ENCODE data around the gene KCNMA1. TPM values are rescaled to one million over a fixed set of nuclear protein-coding genes. Genes with fewer than 3 reads are reported as not detected.

The KCNMA1 gene
- total RNA-seq, 4 donors from 2014 or later: 66.8 to 96.5 (median 78.9) TPM

DNA sequence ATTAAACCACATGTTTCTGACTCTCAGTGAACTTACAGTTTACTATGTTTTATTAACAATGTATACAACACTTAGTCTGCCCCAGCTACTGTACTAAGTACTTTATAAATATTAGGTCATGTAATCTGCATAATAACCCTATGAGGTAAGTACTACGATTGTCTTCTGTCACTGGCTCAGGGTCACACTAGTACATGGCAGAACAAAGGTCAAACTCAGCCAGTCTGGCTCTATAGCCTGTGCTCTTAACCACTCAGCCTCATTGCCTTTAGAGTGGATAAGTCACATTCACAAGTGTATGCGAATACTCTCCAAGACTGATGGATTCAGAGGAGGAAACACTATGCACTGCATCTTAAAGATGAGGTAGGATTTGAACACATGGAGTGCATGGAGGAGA is 252.3 kb downstream of the KCNMA1 start:
- intact Hi-C loops (cut with DNase I; ENCODE audit: low total_unique reads): no loop called here
- ATAC-seq: no peak
- in situ Hi-C loops (cut with MboI; ENCODE audit: low sequenced_read_pairs in 4 of 4): loop anchor here in 3 of 4 donors (10.0 to 25.0 kb wide), 2 partner anchors 223 to 259 kb away; no protein-coding TSS in a partner anchor
- Histone ChIP-seq H3K27me3 (no peaks in the 10 kb centered on the region), H3K9me3 (no peaks in the 10 kb centered on the region), H3K4me3 (no peak overlapping the region), H3K27ac (no peak overlapping the region), H3K4me1 (peaks cover 12 to 15% of the 10 kb centered on the region in 2 donors), H3K36me3 (no peaks in the 10 kb centered on the region)
- TF ChIP-seq, protein P1, sequence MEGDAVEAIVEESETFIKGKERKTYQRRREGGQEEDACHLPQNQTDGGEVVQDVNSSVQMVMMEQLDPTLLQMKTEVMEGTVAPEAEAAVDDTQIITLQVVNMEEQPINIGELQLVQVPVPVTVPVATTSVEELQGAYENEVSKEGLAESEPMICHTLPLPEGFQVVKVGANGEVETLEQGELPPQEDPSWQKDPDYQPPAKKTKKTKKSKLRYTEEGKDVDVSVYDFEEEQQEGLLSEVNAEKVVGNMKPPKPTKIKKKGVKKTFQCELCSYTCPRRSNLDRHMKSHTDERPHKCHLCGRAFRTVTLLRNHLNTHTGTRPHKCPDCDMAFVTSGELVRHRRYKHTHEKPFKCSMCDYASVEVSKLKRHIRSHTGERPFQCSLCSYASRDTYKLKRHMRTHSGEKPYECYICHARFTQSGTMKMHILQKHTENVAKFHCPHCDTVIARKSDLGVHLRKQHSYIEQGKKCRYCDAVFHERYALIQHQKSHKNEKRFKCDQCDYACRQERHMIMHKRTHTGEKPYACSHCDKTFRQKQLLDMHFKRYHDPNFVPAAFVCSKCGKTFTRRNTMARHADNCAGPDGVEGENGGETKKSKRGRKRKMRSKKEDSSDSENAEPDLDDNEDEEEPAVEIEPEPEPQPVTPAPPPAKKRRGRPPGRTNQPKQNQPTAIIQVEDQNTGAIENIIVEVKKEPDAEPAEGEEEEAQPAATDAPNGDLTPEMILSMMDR (IDR thresholded peaks at IDR 0.05 in 4 of 5, conservative IDR thresholded peaks at IDR 0.05 in 1 of 5): no peak
- no peak for DNase-seq

DNA sequence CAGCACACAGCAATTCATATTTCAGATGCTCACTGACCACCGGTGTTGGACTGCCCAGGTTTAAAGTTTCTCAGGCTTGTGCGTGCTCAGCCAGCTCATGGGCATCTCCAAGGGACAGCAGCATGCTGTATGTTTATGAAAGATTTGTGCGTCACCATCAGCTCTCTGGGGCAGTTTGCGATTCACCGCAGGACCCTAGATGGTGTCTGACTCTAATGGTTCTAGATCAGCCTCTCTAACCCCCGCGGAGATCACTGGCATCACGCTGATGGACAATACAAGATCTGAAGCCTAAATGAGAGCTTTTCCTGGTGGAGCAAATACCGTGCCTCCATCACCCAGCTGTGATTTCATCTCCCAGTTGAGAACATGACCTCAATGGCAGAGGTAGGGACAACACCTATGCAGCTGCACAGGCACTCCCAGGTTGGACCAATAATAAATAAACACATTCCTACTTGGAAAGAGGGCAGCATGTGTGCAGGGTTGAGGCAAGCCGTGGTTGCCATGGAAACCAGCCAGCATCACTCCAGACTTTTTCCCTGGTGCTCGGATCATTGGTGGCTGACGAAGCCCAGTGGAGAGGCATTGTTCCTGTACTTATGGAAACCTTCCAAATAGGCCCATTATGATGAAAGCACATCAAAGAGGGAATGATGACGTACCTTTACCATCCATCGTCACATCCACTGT is 253.6 kb downstream of the KCNMA1 start:
- DNase-seq (no peak), ATAC-seq (peak in 1 of 2 donors; percentile 18)
- in situ Hi-C loops (cut with MboI; ENCODE audit: low sequenced_read_pairs in 4 of 4) (loop anchor here in 3 of 4 donors (10.0 to 25.0 kb wide), 2 partner anchors 222 to 261 kb away; no protein-coding TSS in a partner anchor), intact Hi-C loops (cut with DNase I; ENCODE audit: low total_unique reads) (no loop called here)
- no peaks in the 10 kb centered on the region for H3K9me3 ChIP-seq
- H3K4me1 ChIP-seq: peaks cover 5 to 9% of the 10 kb centered on the region in 2 donors
- no peak overlapping the region for H3K27ac ChIP-seq
- H3K27me3 ChIP-seq: no peaks in the 10 kb centered on the region
- no peaks in the 10 kb centered on the region for H3K36me3 ChIP-seq
- H3K4me3 ChIP-seq: no peak overlapping the region
- no peak for TF ChIP-seq POLR2A (IDR thresholded peaks at IDR 0.05)
- TF ChIP-seq, protein P1 (IDR thresholded peaks at IDR 0.05 in 4 of 5, conservative IDR thresholded peaks at IDR 0.05 in 1 of 5): no peak

DNA sequence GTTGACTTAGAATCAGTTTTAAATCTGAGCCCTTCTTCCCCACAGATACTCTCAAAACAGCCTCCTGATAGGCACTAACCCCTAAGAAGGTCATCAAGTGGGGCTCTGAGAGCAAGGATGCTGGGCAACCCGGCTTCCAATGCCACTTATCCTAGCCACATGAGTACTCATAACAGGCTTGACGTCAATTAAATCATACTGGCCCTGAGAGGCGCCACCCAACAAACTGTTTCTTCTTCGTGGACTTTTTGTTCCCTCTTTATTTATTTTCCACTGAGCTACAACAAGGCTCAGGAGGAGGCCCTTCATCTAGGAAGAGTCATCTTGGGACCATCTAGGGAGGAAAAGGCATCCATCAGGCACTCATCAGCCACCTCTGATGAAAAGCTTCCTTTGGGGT is 255.9 kb downstream of the KCNMA1 start:
- Histone ChIP-seq H3K4me3 (no peak overlapping the region), H3K27me3 (no peaks in the 10 kb centered on the region), H3K9me3 (no peaks in the 10 kb centered on the region), H3K4me1 (peaks cover 5 to 6% of the 10 kb centered on the region in 2 donors), H3K27ac (no peak overlapping the region), H3K36me3 (no peaks in the 10 kb centered on the region)
- ATAC-seq (no peak), DNase-seq (no peak)
- in situ Hi-C loops (cut with MboI; ENCODE audit: low sequenced_read_pairs in 4 of 4) (loop anchor here in 3 of 4 donors (10.0 to 25.0 kb wide), 2 partner anchors 219 to 263 kb away; no protein-coding TSS in a partner anchor), intact Hi-C loops (cut with DNase I; ENCODE audit: low total_unique reads) (no loop called here)
- TF ChIP-seq, protein P1 (IDR thresholded peaks at IDR 0.05 in 4 of 5, conservative IDR thresholded peaks at IDR 0.05 in 1 of 5): no peak
- no peak for TF ChIP-seq POLR2A (IDR thresholded peaks at IDR 0.05)

DNA sequence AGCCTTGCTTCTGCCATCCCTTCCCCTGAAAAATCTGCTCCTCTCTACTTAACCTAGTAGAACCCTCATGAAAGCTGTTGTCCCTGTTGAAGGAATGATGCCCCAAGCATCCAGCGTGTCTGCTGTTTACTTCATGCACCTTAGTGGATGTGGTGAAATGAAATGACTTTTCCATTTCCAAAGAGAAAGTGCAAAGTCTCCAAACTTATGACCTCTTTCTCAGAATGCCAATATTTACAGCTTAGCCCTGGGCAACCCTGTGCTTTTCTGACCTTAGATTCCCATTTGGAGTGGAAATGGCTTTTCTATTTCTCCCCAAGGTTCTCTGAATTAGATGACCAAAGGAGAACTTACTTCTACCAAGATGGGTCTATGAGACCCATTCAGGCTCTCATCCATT is 256.9 kb downstream of the KCNMA1 start:
- in situ Hi-C loops (cut with MboI; ENCODE audit: low sequenced_read_pairs in 4 of 4) (loop anchor here in 3 of 4 donors (10.0 to 25.0 kb wide), 2 partner anchors 218 to 264 kb away; no protein-coding TSS in a partner anchor), intact Hi-C loops (cut with DNase I; ENCODE audit: low total_unique reads) (no loop called here)
- Histone ChIP-seq H3K9me3 (no peaks in the 10 kb centered on the region), H3K36me3 (no peaks in the 10 kb centered on the region), H3K4me1 (peaks cover 5 to 7% of the 10 kb centered on the region in 2 donors), H3K4me3 (no peak overlapping the region), H3K27ac (no peak overlapping the region), H3K27me3 (no peaks in the 10 kb centered on the region)
- no peak for DNase-seq
- ATAC-seq: no peak
- no peak for TF ChIP-seq POLR2A (IDR thresholded peaks at IDR 0.05)
- TF ChIP-seq, protein P1 (IDR thresholded peaks at IDR 0.05 in 4 of 5, conservative IDR thresholded peaks at IDR 0.05 in 1 of 5): no peak
